Uterus (tissue), 4 donors: ENCODE measurements around the gene NKX2-8. TPM values are rescaled to one million over a fixed set of nuclear protein-coding genes. Genes with fewer than 3 reads are reported as not detected.

Experiments used
- DNase-seq, 2 donors: peaks; one replicate each; pipeline ENCODE4 v3.0.0-alpha.2; 2019 to 2020
- H3K27ac ChIP-seq, 2 donors: fragments of 200-600 bp; sonication (generic); 1 replicate in 1 of 2; 2 replicates in 1 of 2; pipeline ENCODE4 v1.5.1; 2016 to 2018
- H3K27me3 ChIP-seq, 2 donors: fragments of 200-600 bp; sonication (generic); one replicate each; pipeline ENCODE4 v1.5.1; 2018 to 2019; ENCODE audit warnings: control low read depth in 1 of 2
- H3K36me3 ChIP-seq, 2 donors: fragments of 200-600 bp; sonication (generic); one replicate each; pipeline ENCODE4 v1.5.1; 2019; ENCODE audit warnings: control low read depth in 1 of 2
- H3K4me1 ChIP-seq, 2 donors: fragments of 200-600 bp; sonication (generic); one replicate each; pipeline ENCODE4 v1.5.1; 2018 to 2019; ENCODE audit warnings: control low read depth in 1 of 2
- H3K4me3 ChIP-seq, 2 donors: fragments of 200-600 bp; sonication (generic); 1 replicate in 1 of 2; 2 replicates in 1 of 2; pipeline ENCODE4 v1.5.1; 2018 to 2019; ENCODE audit warnings: mild to moderate bottlenecking in 1 of 2
- H3K9me3 ChIP-seq, 2 donors: fragments of 200-600 bp; sonication (generic); one replicate each; pipeline ENCODE4 v1.5.1; 2019; ENCODE audit warnings: control low read depth in 1 of 2
- POLR2A ChIP-seq, 2 donors: fragments of 450-650 bp; IDR thresholded peaks; one replicate each; pipeline ENCODE4 v1.6.1; 2016; ENCODE audit warnings: antibody characterized with exemption in 2 of 2, mild to moderate bottlenecking in 1 of 2, moderate library complexity in 1 of 2
- intact Hi-C: fragments of 100-400 bp; cut with DNase I; formaldehyde crosslinking; loops from one replicate; pipeline ENCODE4 v1.15.1; 2023; ENCODE audit warnings: low total_unique reads
- total RNA-seq, 4 donors: library from RNA; depleted of rRNA in 3 of 4; stranded (reverse); fragments of >200 nt in 3 of 4; gene quantifications; one replicate each; pipeline versions ENCODE4 v1.1.0 to v1.2.4, GENCODE V29; 2014 to 2023
- TF ChIP-seq, protein P1 (sequence below), 4 experiments: fragments of 200-600 bp in 2 of 4; fragments of 450-650 bp in 2 of 4; sonication (generic) in 2 of 4; IDR thresholded peaks; one replicate each; pipeline ENCODE4 v1.5.1; 2016 to 2019; ENCODE audit warnings: antibody characterized with exemption in 4 of 4, mild to moderate bottlenecking in 2 of 4, moderate library complexity in 1 of 4
- donor health status: DM: yes; HTN: yes; CAD: no.

Gene NKX2-8
- total RNA-seq, 4 donors from 2014 or later = 0.46 TPM; not detected in 3

DNA sequence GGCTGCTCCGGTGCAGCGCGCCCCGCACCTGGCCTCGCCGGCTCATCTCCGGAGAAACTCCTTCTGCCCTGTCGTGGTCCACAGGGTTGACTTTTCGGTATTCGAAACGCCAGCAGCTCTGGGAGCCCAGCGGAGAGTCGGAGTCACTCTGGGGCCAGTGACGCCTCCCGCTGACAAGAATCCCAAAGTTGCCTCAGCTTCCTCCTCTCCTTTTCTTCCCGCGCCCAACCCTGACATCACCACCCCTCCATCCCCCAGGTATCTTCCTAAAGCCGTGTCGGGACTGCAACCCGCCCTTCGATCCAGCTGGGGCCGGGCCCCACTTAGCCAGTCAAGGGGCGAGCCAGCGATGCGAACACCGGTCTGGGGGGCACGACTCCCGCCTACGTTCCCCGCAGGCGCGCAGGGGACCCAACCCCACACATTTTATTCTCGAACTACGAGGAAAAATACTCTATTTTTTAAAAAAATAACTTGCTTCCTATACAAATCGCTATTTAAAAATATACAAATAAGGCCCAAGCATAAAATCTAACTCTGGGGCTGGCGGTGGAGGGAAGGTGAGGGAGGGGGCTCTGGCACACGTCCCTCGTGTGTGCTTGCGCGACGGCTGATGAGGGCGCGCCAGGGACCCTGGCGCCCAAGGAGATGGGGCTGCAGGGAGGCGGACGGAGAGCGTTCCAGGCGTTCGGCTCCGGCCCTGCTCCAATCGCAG, 2.1 kb downstream of the NKX2-8 start:
- Histone ChIP-seq H3K4me1 (peaks cover 0 to 20% of the 10 kb centered on the region in 2 donors), H3K27ac (no peak overlapping the region), H3K9me3 (no peaks in the 10 kb centered on the region), H3K4me3 (no peak overlapping the region), H3K36me3 (no peaks in the 10 kb centered on the region), H3K27me3 (peaks cover 0 to 33% of the 10 kb centered on the region in 2 donors)
- intact Hi-C loops = no loop called here
- TF ChIP-seq, protein P1, sequence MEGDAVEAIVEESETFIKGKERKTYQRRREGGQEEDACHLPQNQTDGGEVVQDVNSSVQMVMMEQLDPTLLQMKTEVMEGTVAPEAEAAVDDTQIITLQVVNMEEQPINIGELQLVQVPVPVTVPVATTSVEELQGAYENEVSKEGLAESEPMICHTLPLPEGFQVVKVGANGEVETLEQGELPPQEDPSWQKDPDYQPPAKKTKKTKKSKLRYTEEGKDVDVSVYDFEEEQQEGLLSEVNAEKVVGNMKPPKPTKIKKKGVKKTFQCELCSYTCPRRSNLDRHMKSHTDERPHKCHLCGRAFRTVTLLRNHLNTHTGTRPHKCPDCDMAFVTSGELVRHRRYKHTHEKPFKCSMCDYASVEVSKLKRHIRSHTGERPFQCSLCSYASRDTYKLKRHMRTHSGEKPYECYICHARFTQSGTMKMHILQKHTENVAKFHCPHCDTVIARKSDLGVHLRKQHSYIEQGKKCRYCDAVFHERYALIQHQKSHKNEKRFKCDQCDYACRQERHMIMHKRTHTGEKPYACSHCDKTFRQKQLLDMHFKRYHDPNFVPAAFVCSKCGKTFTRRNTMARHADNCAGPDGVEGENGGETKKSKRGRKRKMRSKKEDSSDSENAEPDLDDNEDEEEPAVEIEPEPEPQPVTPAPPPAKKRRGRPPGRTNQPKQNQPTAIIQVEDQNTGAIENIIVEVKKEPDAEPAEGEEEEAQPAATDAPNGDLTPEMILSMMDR (IDR thresholded peaks at IDR 0.05) = no peak
- no peak for DNase-seq

- H3K27me3 ChIP-seq = peaks cover 0 to 39% of the 10 kb centered on the region in 2 donors
- no peak overlapping the region for H3K4me3 ChIP-seq
- DNase-seq = no peak
- no peaks in the 10 kb centered on the region for H3K9me3 ChIP-seq
- intact Hi-C loops = no loop called here
- TF ChIP-seq, protein P1 (IDR thresholded peaks at IDR 0.05) = no peak
- TF ChIP-seq POLR2A (IDR thresholded peaks at IDR 0.05) = no peak
- H3K4me1 ChIP-seq = peaks cover 0 to 20% of the 10 kb centered on the region in 2 donors
- H3K27ac ChIP-seq = no peak overlapping the region
- H3K36me3 ChIP-seq = no peaks in the 10 kb centered on the region
These were observed 2.8 kb downstream of the NKX2-8 start for GRCh38 chr14:36579573-36580140.

- DNase-seq = no peak
- intact Hi-C loops = no loop called here
- no peaks in the 10 kb centered on the region for H3K9me3 ChIP-seq
- TF ChIP-seq POLR2A (IDR thresholded peaks at IDR 0.05) = no peak
- TF ChIP-seq, protein P1 (IDR thresholded peaks at IDR 0.05) = no peak
- no peaks in the 10 kb centered on the region for H3K36me3 ChIP-seq
- peaks cover 0 to 20% of the 10 kb centered on the region in 2 donors for H3K4me1 ChIP-seq
- H3K27ac ChIP-seq = no peak overlapping the region
- peaks cover 0 to 37% of the 10 kb centered on the region in 2 donors for H3K27me3 ChIP-seq
- no peak overlapping the region for H3K4me3 ChIP-seq
These were observed 3.3 kb downstream of the NKX2-8 start for GRCh38 chr14:36579001-36579555.

DNA sequence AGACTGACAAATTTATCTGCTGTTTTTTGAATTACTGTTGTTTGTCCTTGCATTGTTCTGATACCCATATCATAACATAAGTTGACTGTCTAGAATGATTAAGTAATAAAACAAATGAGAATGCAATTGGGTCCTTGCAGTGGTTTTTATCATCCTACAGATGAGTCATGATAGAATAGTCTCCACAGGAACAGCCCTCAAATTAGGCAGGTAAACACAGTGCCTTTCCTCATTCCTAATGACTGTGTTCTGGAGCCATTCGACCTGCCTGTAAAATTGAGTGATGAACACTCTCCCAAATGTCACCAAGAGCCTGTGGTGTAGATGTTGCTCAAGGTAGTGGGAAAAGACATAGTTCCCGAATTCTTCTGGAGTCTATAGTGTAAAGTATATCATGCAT, 12.3 kb downstream of the NKX2-8 start:
- no peaks in the 10 kb centered on the region for H3K9me3 ChIP-seq
- no peak overlapping the region for H3K27ac ChIP-seq
- intact Hi-C loops = no loop called here
- DNase-seq = no peak
- peaks cover 0 to 18% of the 10 kb centered on the region in 2 donors for H3K27me3 ChIP-seq
- no peaks in the 10 kb centered on the region for H3K4me1 ChIP-seq
- TF ChIP-seq, protein P1 (IDR thresholded peaks at IDR 0.05) = no peak
- H3K36me3 ChIP-seq = no peaks in the 10 kb centered on the region
- H3K4me3 ChIP-seq = no peak overlapping the region

GRCh38 chr14:36556811-36557433, 25.5 kb downstream of the NKX2-8 start:
- H3K4me3 ChIP-seq = no peak overlapping the region
- H3K36me3 ChIP-seq = no peaks in the 10 kb centered on the region
- H3K9me3 ChIP-seq = no peaks in the 10 kb centered on the region
- TF ChIP-seq, protein P1 (IDR thresholded peaks at IDR 0.05) = peak in 2 of 4 experiments; percentile 13 to 19
- TF ChIP-seq POLR2A (IDR thresholded peaks at IDR 0.05) = no peak
- H3K27ac ChIP-seq = no peak overlapping the region
- DNase-seq = no peak
- peaks cover 0 to 4% of the 10 kb centered on the region in 2 donors for H3K27me3 ChIP-seq
- intact Hi-C loops = no loop called here
- H3K4me1 ChIP-seq = no peaks in the 10 kb centered on the region
